Measurements from ENCODE around the gene MBOAT2. TPM values are rescaled to one million over a fixed set of nuclear protein-coding genes. Genes with fewer than 3 reads are reported as not detected.

MBOAT2 gene
- total and polyA plus RNA-seq, 4 donors: 0.57 to 65.5 (median 3.2) TPM

DNA sequence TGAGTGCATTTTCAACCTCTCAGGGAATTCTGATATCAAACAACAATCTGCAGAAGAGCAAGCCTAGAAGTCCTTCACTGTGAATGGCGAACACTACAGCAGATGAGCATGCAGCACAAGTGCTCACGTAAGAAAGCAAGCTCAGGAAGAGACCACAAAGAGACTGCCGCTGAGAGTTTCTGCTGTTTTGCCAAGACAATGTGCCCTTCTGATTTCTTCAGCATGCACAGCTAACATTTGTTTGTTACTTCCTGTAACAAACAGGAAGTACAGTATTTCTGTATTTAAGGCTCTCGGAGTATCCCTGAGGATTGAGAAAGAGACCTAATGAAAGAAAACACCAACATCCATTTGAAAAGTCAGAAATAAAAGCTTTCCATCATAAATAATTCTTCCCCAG, 45.9 kb downstream of the MBOAT2 start:
- no peak for DNase-seq (ENCODE audit: low spot score)
- Histone ChIP-seq H3K9ac (ENCODE audit: low read depth in 1 of 2, low read length in 2 of 2) (no peak overlapping the region), H3K27ac (ENCODE audit: low read depth in 1 of 2, low read length in 2 of 2) (no peak overlapping the region), H3K9me3 (ENCODE audit: control insufficient read depth in 4 of 4, low read length in 3 of 4) (peaks cover 3 to 10% (median 5%) of the 10 kb centered on the region in 4 donors), H3K36me3 (ENCODE audit: control insufficient read depth in 4 of 4, insufficient read depth in 3 of 4, low read depth in 1 of 4, low read length in 3 of 4) (no peaks in the 10 kb centered on the region), H3K27me3 (ENCODE audit: control insufficient read depth in 4 of 4, insufficient read depth in 4 of 4, low read length in 3 of 4) (no peaks in the 10 kb centered on the region), H3K4me1 (ENCODE audit: control insufficient read depth in 4 of 4, insufficient read depth in 4 of 4, low read length in 3 of 4) (no peaks in the 10 kb centered on the region), H3K4me3 (ENCODE audit: low read depth in 1 of 3, low read length in 3 of 3) (no peak overlapping the region)
- 74% methylated on average over 4 of the region's 4 CpGs for whole genome bisulfite sequencing
- TF ChIP-seq JUND (IDR thresholded peaks at IDR 0.05) (no peak), HNF4G (IDR thresholded peaks at IDR 0.05) (no peak), FOXA1 (IDR thresholded peaks at IDR 0.05) (no peak), GABPA (IDR thresholded peaks at IDR 0.05 in 1 of 2, conservative IDR thresholded peaks at IDR 0.05 in 1 of 2) (no peak), ATF3 (IDR thresholded peaks at IDR 0.05) (no peak), TAF1 (conservative IDR thresholded peaks at IDR 0.05) (no peak), SP1 (IDR thresholded peaks at IDR 0.05) (no peak), YY1 (IDR thresholded peaks at IDR 0.05) (no peak), RXRA (IDR thresholded peaks at IDR 0.05) (no peak), RAD21 (IDR thresholded peaks at IDR 0.05) (no peak), HNF4A (conservative IDR thresholded peaks at IDR 0.05) (no peak)
- TF ChIP-seq, protein P1, sequence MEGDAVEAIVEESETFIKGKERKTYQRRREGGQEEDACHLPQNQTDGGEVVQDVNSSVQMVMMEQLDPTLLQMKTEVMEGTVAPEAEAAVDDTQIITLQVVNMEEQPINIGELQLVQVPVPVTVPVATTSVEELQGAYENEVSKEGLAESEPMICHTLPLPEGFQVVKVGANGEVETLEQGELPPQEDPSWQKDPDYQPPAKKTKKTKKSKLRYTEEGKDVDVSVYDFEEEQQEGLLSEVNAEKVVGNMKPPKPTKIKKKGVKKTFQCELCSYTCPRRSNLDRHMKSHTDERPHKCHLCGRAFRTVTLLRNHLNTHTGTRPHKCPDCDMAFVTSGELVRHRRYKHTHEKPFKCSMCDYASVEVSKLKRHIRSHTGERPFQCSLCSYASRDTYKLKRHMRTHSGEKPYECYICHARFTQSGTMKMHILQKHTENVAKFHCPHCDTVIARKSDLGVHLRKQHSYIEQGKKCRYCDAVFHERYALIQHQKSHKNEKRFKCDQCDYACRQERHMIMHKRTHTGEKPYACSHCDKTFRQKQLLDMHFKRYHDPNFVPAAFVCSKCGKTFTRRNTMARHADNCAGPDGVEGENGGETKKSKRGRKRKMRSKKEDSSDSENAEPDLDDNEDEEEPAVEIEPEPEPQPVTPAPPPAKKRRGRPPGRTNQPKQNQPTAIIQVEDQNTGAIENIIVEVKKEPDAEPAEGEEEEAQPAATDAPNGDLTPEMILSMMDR (IDR thresholded peaks at IDR 0.05; ENCODE audit: low read depth, low read length, missing input control): no peak
- TF ChIP-seq, protein P2, sequence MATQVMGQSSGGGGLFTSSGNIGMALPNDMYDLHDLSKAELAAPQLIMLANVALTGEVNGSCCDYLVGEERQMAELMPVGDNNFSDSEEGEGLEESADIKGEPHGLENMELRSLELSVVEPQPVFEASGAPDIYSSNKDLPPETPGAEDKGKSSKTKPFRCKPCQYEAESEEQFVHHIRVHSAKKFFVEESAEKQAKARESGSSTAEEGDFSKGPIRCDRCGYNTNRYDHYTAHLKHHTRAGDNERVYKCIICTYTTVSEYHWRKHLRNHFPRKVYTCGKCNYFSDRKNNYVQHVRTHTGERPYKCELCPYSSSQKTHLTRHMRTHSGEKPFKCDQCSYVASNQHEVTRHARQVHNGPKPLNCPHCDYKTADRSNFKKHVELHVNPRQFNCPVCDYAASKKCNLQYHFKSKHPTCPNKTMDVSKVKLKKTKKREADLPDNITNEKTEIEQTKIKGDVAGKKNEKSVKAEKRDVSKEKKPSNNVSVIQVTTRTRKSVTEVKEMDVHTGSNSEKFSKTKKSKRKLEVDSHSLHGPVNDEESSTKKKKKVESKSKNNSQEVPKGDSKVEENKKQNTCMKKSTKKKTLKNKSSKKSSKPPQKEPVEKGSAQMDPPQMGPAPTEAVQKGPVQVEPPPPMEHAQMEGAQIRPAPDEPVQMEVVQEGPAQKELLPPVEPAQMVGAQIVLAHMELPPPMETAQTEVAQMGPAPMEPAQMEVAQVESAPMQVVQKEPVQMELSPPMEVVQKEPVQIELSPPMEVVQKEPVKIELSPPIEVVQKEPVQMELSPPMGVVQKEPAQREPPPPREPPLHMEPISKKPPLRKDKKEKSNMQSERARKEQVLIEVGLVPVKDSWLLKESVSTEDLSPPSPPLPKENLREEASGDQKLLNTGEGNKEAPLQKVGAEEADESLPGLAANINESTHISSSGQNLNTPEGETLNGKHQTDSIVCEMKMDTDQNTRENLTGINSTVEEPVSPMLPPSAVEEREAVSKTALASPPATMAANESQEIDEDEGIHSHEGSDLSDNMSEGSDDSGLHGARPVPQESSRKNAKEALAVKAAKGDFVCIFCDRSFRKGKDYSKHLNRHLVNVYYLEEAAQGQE (IDR thresholded peaks at IDR 0.05): no peak
- TF ChIP-seq, protein P3, sequence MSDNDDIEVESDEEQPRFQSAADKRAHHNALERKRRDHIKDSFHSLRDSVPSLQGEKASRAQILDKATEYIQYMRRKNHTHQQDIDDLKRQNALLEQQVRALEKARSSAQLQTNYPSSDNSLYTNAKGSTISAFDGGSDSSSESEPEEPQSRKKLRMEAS (IDR thresholded peaks at IDR 0.05): no peak
- TF ChIP-seq, protein P4, sequence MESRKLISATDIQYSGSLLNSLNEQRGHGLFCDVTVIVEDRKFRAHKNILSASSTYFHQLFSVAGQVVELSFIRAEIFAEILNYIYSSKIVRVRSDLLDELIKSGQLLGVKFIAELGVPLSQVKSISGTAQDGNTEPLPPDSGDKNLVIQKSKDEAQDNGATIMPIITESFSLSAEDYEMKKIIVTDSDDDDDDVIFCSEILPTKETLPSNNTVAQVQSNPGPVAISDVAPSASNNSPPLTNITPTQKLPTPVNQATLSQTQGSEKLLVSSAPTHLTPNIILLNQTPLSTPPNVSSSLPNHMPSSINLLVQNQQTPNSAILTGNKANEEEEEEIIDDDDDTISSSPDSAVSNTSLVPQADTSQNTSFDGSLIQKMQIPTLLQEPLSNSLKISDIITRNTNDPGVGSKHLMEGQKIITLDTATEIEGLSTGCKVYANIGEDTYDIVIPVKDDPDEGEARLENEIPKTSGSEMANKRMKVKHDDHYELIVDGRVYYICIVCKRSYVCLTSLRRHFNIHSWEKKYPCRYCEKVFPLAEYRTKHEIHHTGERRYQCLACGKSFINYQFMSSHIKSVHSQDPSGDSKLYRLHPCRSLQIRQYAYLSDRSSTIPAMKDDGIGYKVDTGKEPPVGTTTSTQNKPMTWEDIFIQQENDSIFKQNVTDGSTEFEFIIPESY (IDR thresholded peaks at IDR 0.05): no peak

DNA sequence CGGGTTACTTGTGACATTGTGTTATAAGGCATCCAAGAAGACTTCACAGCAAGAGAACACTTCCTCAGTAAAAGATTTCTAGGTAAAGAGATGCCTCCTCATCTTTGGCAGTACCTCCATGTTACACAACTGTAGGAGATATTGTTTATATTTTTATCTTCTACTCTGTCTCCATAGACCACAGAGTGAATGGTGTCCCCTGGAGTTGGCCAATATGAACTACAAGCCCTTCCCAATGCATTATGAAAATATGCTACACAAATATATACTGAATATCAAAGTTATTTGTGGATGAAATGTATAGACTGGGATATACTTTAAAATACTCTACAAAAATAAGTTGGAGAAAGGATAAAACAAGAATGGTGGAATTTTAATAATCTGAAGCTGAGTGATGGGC, 46.7 kb downstream of the MBOAT2 start:
- Histone ChIP-seq H3K4me3 (ENCODE audit: low read depth in 1 of 3, low read length in 3 of 3) (no peak overlapping the region), H3K27me3 (ENCODE audit: control insufficient read depth in 4 of 4, insufficient read depth in 4 of 4, low read length in 3 of 4) (no peaks in the 10 kb centered on the region), H3K4me1 (ENCODE audit: control insufficient read depth in 4 of 4, insufficient read depth in 4 of 4, low read length in 3 of 4) (no peaks in the 10 kb centered on the region), H3K9ac (ENCODE audit: low read depth in 1 of 2, low read length in 2 of 2) (no peak overlapping the region), H3K36me3 (ENCODE audit: control insufficient read depth in 4 of 4, insufficient read depth in 3 of 4, low read depth in 1 of 4, low read length in 3 of 4) (no peaks in the 10 kb centered on the region), H3K9me3 (ENCODE audit: control insufficient read depth in 4 of 4, low read length in 3 of 4) (peaks cover 3 to 10% (median 5%) of the 10 kb centered on the region in 4 donors), H3K27ac (ENCODE audit: low read depth in 1 of 2, low read length in 2 of 2) (no peak overlapping the region)
- TF ChIP-seq SP1 (IDR thresholded peaks at IDR 0.05): no peak
- no peak for TF ChIP-seq FOXA1 (IDR thresholded peaks at IDR 0.05)
- no peak for TF ChIP-seq HNF4G (IDR thresholded peaks at IDR 0.05)
- TF ChIP-seq RXRA (IDR thresholded peaks at IDR 0.05): no peak
- DNase-seq (ENCODE audit: low spot score): no peak
- 81% methylated on average over 1 of the region's 1 CpG for WGBS
